K562 (cell line): ENCODE results near the gene PDGFA.

Source experiments
- CHD2 ChIP-seq: IDR thresholded peaks from 2 replicates; pipeline ENCODE4 v1.6.1; 2011; ENCODE audit warnings: low read depth, low read length
- CTCF ChIP-seq, 3 experiments: IDR thresholded peaks in 2 of 3; conservative IDR thresholded peaks in 1 of 3; 2 replicates each; pipeline ENCODE4 v1.5.1; 2011 to 2012; ENCODE audit warnings: low read length in 3 of 3, mild to moderate bottlenecking in 3 of 3, control low read depth in 2 of 3, improper control_type of control experiment in 1 of 3, inconsistent platforms in 1 of 3, low read depth in 1 of 3, mixed read lengths in 1 of 3, moderate library complexity in 1 of 3; ENCODE audit not compliant: insufficient read depth in 2 of 3
- POLR2A ChIP-seq: fragments of 450-650 bp; conservative IDR thresholded peaks from 2 replicates; pipeline ENCODE4 v1.6.1; 2016
- TSC22D4 ChIP-seq: fragments of 450-650 bp; IDR thresholded peaks from 2 replicates; pipeline ENCODE4 v1.6.1; 2016; ENCODE audit warnings: missing genetic modification characterization, missing biosample characterization, control low read depth
- TF ChIP-seq, protein P1 (sequence below): sonication (generic); formaldehyde crosslinking; IDR thresholded peaks from 2 replicates; pipeline ENCODE4 v1.8.1; 2023; ENCODE audit warnings: mild to moderate bottlenecking, missing genetic modification reagents

- TF ChIP-seq POLR2A (no peak), TSC22D4 (tag) (no peak), CHD2 (no peak), CTCF (IDR thresholded peaks at IDR 0.05 in 2 of 3, conservative IDR thresholded peaks at IDR 0.05 in 1 of 3; ENCODE audit: insufficient read depth in 2 of 3, low read depth in 1 of 3, low read length in 3 of 3) (no peak)
- TF ChIP-seq, protein P1, sequence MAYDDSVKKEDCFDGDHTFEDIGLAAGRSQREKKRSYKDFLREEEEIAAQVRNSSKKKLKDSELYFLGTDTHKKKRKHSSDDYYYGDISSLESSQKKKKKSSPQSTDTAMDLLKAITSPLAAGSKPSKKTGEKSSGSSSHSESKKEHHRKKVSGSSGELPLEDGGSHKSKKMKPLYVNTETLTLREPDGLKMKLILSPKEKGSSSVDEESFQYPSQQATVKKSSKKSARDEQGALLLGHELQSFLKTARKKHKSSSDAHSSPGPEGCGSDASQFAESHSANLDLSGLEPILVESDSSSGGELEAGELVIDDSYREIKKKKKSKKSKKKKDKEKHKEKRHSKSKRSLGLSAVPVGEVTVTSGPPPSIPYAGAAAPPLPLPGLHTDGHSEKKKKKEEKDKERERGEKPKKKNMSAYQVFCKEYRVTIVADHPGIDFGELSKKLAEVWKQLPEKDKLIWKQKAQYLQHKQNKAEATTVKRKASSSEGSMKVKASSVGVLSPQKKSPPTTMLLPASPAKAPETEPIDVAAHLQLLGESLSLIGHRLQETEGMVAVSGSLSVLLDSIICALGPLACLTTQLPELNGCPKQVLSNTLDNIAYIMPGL (CRISPR knock-in tag) = no peak
Observed at GRCh38 chr7:557558-557881, 37.9 kb upstream of the PDGFA start.
